Measurements from ENCODE around the gene ZBTB20.

DNA sequence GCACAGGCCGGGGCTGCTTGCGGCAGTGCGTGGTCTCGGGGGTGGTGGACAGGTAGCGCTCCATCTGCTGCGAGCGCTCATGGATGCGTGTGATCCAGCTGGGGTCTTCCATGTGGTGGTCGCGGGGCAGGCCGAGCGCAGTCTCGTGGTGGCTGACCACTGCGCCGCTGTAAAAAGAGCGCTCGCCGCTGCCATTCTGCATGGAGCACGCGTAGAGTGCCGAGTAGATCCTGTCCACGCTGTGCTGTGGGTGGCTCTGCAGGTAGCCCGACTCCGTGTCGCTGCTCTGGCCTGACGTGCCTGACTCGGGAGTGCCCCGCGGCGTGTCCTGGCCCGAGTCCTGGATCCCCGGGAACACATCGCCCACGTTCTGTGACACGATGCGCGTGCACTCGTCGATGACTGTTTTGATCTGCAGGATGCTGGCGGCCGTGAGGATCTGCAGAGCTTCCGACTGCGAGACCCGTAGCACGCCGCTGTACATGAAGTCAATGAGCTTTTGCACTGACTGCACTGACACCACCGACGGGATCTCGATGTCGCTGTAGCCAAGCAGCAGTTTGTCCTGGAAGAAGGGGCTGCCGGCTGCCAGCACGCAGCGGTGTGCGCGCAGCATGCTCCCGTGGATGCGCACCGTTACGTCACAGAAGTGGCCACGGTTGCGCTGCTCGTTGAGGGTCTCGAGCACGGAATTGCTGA is 795.8 kb downstream of the ZBTB20 start:
- TF ChIP-seq, protein P1, sequence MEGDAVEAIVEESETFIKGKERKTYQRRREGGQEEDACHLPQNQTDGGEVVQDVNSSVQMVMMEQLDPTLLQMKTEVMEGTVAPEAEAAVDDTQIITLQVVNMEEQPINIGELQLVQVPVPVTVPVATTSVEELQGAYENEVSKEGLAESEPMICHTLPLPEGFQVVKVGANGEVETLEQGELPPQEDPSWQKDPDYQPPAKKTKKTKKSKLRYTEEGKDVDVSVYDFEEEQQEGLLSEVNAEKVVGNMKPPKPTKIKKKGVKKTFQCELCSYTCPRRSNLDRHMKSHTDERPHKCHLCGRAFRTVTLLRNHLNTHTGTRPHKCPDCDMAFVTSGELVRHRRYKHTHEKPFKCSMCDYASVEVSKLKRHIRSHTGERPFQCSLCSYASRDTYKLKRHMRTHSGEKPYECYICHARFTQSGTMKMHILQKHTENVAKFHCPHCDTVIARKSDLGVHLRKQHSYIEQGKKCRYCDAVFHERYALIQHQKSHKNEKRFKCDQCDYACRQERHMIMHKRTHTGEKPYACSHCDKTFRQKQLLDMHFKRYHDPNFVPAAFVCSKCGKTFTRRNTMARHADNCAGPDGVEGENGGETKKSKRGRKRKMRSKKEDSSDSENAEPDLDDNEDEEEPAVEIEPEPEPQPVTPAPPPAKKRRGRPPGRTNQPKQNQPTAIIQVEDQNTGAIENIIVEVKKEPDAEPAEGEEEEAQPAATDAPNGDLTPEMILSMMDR (IDR thresholded peaks at IDR 0.05 in 2 of 3, conservative IDR thresholded peaks at IDR 0.05 in 1 of 3; ENCODE audit: control insufficient read depth in 2 of 3, extremely low read depth in 1 of 3, insufficient read depth in 1 of 3, low read depth in 3 of 3, low read length in 3 of 3): no peak
- TF ChIP-seq NFYB (IDR thresholded peaks at IDR 0.05; ENCODE audit: insufficient read depth, low read depth, low read length): no peak
- TF ChIP-seq SMC3 (IDR thresholded peaks at IDR 0.05; ENCODE audit: borderline replicate concordance, low read length): no peak
- TF ChIP-seq DPF2 (IDR thresholded peaks at IDR 0.05): no peak
- no peak for TF ChIP-seq RFX5 (IDR thresholded peaks at IDR 0.05; ENCODE audit: low read depth, low read length)
- no peak for TF ChIP-seq EZH2 (IDR thresholded peaks at IDR 0.05; ENCODE audit: borderline replicate concordance, control insufficient read depth, low read depth, low read length)
- no peak for TF ChIP-seq SIN3A (IDR thresholded peaks at IDR 0.05; ENCODE audit: low read depth, low read length)
